Endodermal cell (in vitro differentiated cells): ENCODE measurements around the gene LRRC49. TPM values are rescaled to one million over a fixed set of nuclear protein-coding genes. Genes with fewer than 3 reads are reported as not detected.

ENCODE experiments used
- DNase-seq: peaks from one replicate; pipeline ENCODE4 v3.0.0-alpha.2; 2017
- H3K27ac ChIP-seq: 2 replicates; pipeline ENCODE4 v1.5.1; 2013; ENCODE audit warnings: mild to moderate bottlenecking, low read depth, low read length, moderate library complexity
- H3K27me3 ChIP-seq: 2 replicates; pipeline ENCODE4 v1.6.1; 2013; ENCODE audit warnings: mild to moderate bottlenecking, low read length, moderate library complexity; ENCODE audit not compliant: insufficient read depth, control insufficient read depth, poor library complexity, severe bottlenecking
- H3K36me3 ChIP-seq: 2 replicates; pipeline ENCODE4 v1.7.0; 2013; ENCODE audit warnings: mild to moderate bottlenecking, low read length, moderate library complexity; ENCODE audit not compliant: control insufficient read depth, insufficient read depth
- H3K4me1 ChIP-seq: one replicate; pipeline ENCODE4 v1.7.0; 2013; ENCODE audit warnings: low read length; ENCODE audit not compliant: control insufficient read depth, insufficient read depth
- H3K4me3 ChIP-seq: 2 replicates; pipeline ENCODE4 v1.5.1; 2013; ENCODE audit warnings: mild to moderate bottlenecking, low read length, moderate library complexity
- H3K9ac ChIP-seq: 2 replicates; pipeline ENCODE4 v1.6.1; 2013; ENCODE audit warnings: mild to moderate bottlenecking, low read length, moderate library complexity; ENCODE audit not compliant: poor library complexity, severe bottlenecking; ENCODE audit errors: extremely low read depth
- H3K9me3 ChIP-seq: 2 replicates; pipeline ENCODE4 v1.6.1; 2013; ENCODE audit warnings: mild to moderate bottlenecking, low read length, moderate library complexity; ENCODE audit not compliant: control insufficient read depth
- H3K27ac Mint-ChIP-seq: 2 replicates; pipeline ENCODE4 v1.8.0; 2020; ENCODE audit warnings: mixed read lengths
- H3K27me3 Mint-ChIP-seq: 2 replicates; pipeline ENCODE4 v1.8.0; 2021; ENCODE audit warnings: mild to moderate bottlenecking, mixed read lengths; ENCODE audit not compliant: insufficient read depth
- H3K36me3 Mint-ChIP-seq: 2 replicates; pipeline ENCODE4 v1.8.0; 2020; ENCODE audit warnings: low read depth, mixed read lengths
- H3K4me1 Mint-ChIP-seq: 2 replicates; pipeline ENCODE4 v1.8.0; 2020; ENCODE audit warnings: mixed read lengths
- H3K4me3 Mint-ChIP-seq: 2 replicates; pipeline ENCODE4 v1.8.0; 2020; ENCODE audit warnings: mild to moderate bottlenecking, moderate library complexity, mixed read lengths
- H3K9me3 Mint-ChIP-seq: 2 replicates; pipeline ENCODE4 v1.8.0; 2020; ENCODE audit warnings: mild to moderate bottlenecking, mixed read lengths
- WGBS, 2 experiments: methylation state at CpG; one replicate each; pipeline versions ENCODE4 v1.1.5 to v1.1.7; 2013; ENCODE audit warnings: missing lambda C conversion rate in 2 of 2, mixed read lengths in 1 of 2; ENCODE audit not compliant: insufficient coverage in 1 of 2, insufficient read length in 1 of 2; 5-methylcytosine and 5-hydroxymethylcytosine counted together
- total RNA-seq, 2 donors: library from RNA; stranded (reverse); fragmentation: NEBNext Ultra II Directional in 1 of 2; extraction: Animal tissue kit (Norgen Biotek cat#: 25700) in 1 of 2; gene quantifications; 2 replicates in 1 of 2; 3 replicates in 1 of 2; pipeline ENCODE4 v1.2.1, GENCODE V29; 2021
- TF ChIP-seq, protein P1 (sequence below): fragments of 200-600 bp; sonication (generic); conservative IDR thresholded peaks from 2 replicates; pipeline ENCODE4 v1.5.0; 2021; ENCODE audit warnings: antibody characterized with exemption, mild to moderate bottlenecking

Gene LRRC49
- total RNA-seq, 2 donors from 2014 or later = 6.6 to 10.7 TPM

DNA sequence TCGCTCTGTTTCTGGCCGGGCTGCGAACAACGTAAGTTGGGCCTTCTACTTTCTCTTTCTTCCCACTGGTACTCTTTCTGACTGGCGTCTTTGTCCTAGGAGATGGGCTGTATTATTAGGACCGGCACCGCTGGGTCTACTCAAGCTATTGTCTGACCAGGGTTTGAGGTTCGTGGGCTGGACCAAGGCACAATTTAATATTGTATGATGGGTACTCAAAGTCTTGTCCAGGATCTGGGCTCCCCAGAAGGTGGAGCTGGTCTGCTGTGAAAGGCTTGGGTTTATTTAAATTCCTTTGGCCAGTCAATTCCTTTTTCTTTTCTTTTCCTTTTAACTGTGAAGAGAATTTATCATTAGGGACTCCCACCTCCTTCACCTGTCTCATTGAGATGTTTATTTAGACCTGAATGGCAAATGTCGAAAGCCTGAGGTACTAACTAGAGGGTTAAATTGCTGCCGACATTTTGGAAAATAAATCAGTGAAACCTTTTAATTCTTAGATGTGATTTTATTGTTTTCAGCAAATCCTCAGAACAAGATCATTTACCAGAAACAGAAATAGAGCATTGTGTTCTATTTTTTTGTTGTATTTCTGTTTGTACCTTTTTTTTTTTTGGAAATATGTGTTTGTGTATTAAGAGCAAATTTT lies 410 bp downstream of the LRRC49 start:
- no peaks in the 10 kb centered on the region for H3K27me3 ChIP-seq
- no peaks in the 10 kb centered on the region for H3K9me3 ChIP-seq
- WGBS, 2 experiments = 7 to 9% methylated on average over 6 to 10 of the region's 10 CpGs
- Mint-ChIP-seq H3K9me3 (no peaks in the 10 kb centered on the region), H3K4me1 (peaks cover 11% of the 10 kb centered on the region), H3K27me3 (no peaks in the 10 kb centered on the region), H3K4me3 (peak overlapping the region; percentile 86), H3K36me3 (no peaks in the 10 kb centered on the region), H3K27ac (peak overlapping the region; percentile 91)
- no peaks in the 10 kb centered on the region for H3K36me3 ChIP-seq
- H3K27ac ChIP-seq = peak overlapping the region; percentile 85
- H3K4me1 ChIP-seq = no peaks in the 10 kb centered on the region
- TF ChIP-seq, protein P1, sequence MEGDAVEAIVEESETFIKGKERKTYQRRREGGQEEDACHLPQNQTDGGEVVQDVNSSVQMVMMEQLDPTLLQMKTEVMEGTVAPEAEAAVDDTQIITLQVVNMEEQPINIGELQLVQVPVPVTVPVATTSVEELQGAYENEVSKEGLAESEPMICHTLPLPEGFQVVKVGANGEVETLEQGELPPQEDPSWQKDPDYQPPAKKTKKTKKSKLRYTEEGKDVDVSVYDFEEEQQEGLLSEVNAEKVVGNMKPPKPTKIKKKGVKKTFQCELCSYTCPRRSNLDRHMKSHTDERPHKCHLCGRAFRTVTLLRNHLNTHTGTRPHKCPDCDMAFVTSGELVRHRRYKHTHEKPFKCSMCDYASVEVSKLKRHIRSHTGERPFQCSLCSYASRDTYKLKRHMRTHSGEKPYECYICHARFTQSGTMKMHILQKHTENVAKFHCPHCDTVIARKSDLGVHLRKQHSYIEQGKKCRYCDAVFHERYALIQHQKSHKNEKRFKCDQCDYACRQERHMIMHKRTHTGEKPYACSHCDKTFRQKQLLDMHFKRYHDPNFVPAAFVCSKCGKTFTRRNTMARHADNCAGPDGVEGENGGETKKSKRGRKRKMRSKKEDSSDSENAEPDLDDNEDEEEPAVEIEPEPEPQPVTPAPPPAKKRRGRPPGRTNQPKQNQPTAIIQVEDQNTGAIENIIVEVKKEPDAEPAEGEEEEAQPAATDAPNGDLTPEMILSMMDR = peak; percentile 58
- DNase-seq = no peak
- H3K4me3 ChIP-seq = peak overlapping the region; percentile 97
- H3K9ac ChIP-seq = no peak overlapping the region

DNA sequence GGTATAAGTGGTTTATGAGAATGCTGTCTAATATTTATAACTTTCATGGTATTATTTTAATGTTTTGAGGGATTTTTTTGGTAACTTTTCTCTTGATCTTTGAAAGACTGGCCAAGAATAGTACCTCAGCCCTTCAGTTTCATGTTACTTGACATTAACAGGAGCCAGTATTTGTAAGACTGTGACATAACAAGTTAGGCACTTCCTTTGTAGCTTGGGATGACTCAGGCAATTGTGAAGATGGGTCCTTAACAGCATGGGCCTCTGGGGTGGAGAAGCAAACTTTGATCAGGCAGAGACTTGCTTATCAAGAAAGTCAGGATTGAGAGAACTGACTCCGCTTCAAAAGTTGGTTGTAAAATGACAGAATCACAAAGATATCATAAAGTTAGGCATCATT lies 9.5 kb downstream of the LRRC49 start:
- Mint-ChIP-seq H3K27me3 (no peaks in the 10 kb centered on the region), H3K4me3 (no peak overlapping the region), H3K36me3 (peaks cover 9% of the 10 kb centered on the region), H3K4me1 (peaks cover 8% of the 10 kb centered on the region), H3K27ac (peak overlapping the region; percentile 62), H3K9me3 (no peaks in the 10 kb centered on the region)
- Histone ChIP-seq H3K27ac (no peak overlapping the region), H3K9me3 (peaks cover 3% of the 10 kb centered on the region), H3K27me3 (no peaks in the 10 kb centered on the region), H3K9ac (no peak overlapping the region), H3K4me1 (no peaks in the 10 kb centered on the region), H3K4me3 (no peak overlapping the region), H3K36me3 (no peaks in the 10 kb centered on the region)
- TF ChIP-seq, protein P1 = no peak
- peak; percentile 54 for DNase-seq
- WGBS, 2 experiments = 79 to 90% methylated on average over 1 of the region's 1 CpG

DNA sequence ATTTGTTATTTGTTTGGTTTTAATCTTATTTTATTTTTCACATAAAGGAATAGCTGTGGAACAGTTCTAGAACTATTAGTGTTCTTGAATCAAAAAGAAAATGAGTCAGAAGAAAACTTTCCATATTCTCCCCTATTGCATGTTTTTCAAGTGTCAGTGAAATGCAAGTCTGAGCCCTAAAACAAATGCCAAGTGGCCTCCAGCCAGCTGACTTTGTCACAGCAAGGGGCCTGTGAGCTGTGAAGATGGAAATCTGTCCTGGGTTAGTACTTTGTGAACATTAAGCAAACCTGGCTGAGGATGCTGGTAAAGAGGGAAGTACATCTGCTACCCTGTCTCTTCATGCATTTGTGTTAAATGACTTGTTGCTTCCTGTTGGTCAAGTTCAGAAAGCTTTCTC lies 14.2 kb downstream of the LRRC49 start:
- H3K4me3 ChIP-seq = no peak overlapping the region
- Mint-ChIP-seq H3K4me3 (no peak overlapping the region), H3K27me3 (no peaks in the 10 kb centered on the region), H3K4me1 (peaks cover 8% of the 10 kb centered on the region), H3K9me3 (peaks cover 16% of the 10 kb centered on the region), H3K27ac (no peak overlapping the region), H3K36me3 (peaks cover 31% of the 10 kb centered on the region)
- peaks cover 6% of the 10 kb centered on the region for H3K36me3 ChIP-seq
- no peak overlapping the region for H3K9ac ChIP-seq
- H3K4me1 ChIP-seq = no peaks in the 10 kb centered on the region
- peak; percentile 48 for DNase-seq
- H3K27me3 ChIP-seq = no peaks in the 10 kb centered on the region
- H3K9me3 ChIP-seq = peaks cover 21% of the 10 kb centered on the region
- TF ChIP-seq, protein P1 = no peak
- no peak overlapping the region for H3K27ac ChIP-seq
